Hematopoietic multipotent progenitor cell treated with erythropoietin and hydrocortisone succinate and interleukin-3 and kit ligand, for 8 days (in vitro differentiated cells): ENCODE data around the gene ENOSF1.

Experiments
- DNase-seq: peaks from one replicate; pipeline ENCODE4 v3.0.0-alpha.2; 2015

ENOSF1 gene

DNA sequence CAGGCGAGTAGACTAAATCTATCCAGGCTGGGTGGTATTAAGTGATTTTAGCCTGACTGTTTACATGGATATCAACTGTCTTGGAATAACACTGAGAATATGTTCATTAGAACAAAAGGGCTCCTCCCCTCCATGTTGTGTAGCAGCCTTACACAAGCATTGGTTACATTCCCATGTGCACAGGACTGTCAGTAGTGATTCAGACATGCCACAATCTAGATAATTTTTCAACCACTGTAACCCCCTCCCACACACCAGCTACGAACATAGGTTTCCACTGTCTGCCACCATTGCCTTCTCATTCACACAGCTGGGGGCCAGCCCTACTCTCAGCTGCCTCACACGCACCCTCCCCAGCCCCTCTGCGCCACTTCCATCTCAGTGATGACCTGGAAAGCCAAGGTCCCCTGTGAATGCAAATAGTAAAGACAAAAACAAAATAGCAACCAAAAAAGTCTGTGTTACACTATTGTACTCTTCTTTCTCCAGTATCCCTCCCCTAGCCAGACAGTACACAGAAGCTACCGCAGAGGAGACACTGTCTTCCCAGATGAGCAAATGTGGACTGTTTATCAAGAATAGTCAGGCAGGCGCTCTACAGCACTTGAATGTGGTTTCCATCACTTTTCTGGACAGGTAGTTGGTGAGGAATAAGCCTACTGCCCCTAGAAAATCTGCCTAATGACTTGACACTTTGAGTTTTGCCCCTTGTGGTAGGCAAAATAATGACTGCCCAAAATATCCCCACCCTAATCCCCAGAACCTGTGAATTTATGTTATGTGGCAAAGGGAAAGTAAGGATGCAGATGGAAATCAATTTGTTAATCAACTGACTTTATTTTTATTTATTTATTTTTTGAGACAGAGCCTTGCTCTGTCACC lies 82.9 kb downstream of the ENOSF1 start:
- no peak for DNase-seq

DNA sequence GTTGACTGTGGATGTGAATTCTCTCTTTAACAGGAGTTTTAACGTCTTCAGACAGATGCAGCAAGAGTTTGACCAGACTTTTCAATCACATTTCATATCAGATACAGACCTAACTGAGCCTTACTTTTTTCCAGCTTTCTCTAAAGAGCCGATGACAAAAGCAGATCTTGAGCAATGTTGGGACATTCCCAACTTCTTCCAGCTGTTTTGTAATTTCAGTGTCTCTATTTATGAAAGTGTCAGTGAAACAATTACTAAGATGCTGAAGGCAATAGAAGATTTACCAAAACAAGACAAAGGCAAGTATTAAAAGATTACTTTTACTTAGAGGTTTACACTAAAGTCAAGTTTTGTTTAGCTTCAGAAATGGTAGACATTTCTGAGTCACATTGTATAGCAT lies 85.2 kb downstream of the ENOSF1 start:
- no peak for DNase-seq

DNA sequence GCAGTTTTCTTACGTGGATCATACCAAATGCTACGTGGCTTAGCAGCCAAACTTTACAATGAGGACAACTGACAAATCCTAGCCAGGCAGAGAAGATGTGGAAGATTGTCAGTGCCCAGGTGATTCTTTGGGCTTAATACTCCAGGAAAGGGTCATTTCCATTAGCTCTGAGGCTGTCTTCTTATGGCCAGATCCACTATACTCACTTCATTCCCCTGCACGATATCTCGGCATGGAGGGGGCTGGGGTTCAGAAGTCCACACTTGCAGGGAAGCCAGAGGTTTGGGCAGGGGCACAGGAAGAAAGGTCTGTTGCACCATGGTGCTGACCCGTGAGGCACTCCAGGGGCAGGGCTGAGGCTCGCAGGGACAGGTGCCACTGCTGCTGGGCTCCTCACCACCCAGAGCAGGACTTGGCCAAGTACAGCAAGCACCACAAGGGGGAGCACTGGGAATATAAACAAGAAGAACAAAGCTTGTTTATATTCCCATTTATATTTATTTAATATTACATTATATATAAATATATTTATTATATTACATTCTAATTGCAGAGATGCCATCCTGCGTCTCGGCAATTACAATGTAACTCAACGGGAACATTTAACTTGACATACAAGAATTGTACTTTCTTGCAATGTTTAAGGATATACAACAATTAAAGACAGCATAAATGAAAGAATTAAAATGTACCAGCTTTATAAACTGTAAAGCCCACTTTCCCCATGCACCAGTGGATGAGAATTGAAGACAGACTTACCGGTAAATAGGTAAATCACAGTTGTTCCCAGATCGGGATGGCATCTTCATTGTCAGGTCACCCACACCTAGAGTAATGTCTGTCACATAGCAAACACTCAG lies 88.4 kb downstream of the ENOSF1 start:
- DNase-seq = peak; percentile 76

DNA sequence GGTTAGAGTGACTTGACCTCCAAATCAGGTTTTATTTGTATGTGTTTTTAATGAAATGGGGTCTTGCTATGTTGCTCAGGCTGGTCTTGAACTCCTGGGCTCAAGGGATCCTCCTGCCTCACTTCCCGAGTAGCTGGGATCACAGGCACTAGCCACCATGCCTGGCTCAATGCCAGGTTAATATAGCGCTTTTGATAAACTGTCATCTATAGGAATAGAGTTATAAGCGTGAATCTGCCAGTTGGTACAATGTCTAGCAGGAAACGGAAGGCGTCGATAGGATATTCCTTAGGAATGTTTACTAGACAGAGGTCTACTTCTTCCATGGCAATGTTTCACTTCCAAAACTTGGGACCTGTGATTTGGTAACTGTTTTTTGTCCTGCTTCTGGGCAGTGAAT lies 90.1 kb downstream of the ENOSF1 start:
- no peak for DNase-seq

DNA sequence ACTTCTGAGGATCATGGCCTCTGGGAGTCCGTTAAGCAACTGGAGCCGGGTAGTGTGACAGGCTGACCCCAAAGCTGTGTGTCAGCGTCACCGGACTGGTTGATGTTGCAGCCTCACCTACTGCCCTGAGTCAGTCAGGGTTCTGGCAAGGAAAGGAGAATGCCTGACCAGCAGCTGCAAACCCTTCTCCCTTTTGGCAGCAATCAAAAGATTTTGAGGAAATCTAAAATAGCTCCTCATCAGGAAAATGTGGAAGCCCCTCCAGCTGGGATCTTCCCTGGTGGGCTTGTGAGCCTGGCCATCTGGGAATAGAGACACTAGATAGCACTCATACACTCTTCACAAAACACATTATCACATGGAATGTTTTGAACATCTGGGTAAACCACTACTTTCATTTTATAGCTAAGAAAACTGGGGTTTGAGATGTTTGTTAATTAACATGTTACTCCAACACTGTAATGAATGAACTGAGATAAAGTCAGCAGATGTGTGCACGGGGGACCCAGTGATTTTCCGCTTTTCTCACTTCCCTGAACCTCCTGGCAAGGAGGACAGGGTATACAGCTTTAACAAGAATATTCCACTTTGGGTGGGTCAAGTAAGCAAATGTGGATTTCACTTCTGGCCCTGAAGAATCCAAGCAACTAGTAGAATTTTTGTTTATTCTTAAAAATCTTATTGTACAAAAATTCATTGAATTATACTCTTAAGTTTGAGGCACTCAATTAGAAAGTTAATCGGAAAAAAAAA lies 91.0 kb downstream of the ENOSF1 start:
- no peak for DNase-seq
